Stimulated activated CD4-positive, alpha-beta T cell treated with anti-CD3 and anti-CD28 coated beads, Interleukin-1b, Interleukin-23, amount 100 ng/mL, for 48 hours (primary cell): ENCODE data around the gene FAM167B.
"Not testable (repeated sequence)": the region's sequence is repeated elsewhere in the genome, so short reads cannot be mapped to it uniquely, and the experiment has no call there.

Experiments used
- DNase-seq: peaks from one replicate; pipeline ENCODE4 v3.0.0-alpha.2; 2020

The FAM167B gene

DNA sequence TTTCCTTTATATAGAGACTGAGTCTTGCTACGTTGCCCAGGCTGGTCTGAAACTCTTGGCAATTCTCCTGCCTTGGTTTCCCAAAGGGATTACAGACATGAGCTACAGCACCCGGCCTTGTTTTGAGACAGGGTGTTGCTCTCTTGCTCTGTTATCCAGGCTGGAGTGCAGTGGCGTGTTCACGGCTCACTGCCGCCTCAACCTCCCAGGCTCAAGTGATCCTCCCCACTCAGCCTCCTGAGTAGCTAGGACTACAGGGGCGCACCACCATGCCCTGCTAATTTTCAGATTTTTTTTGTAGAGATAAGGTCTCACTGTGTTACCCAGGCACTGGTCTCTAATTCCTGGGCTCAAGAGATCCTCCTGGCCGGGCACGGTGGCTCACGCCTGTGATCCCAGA, 18.8 kb downstream of the FAM167B start:
- DNase-seq = no peak

DNA sequence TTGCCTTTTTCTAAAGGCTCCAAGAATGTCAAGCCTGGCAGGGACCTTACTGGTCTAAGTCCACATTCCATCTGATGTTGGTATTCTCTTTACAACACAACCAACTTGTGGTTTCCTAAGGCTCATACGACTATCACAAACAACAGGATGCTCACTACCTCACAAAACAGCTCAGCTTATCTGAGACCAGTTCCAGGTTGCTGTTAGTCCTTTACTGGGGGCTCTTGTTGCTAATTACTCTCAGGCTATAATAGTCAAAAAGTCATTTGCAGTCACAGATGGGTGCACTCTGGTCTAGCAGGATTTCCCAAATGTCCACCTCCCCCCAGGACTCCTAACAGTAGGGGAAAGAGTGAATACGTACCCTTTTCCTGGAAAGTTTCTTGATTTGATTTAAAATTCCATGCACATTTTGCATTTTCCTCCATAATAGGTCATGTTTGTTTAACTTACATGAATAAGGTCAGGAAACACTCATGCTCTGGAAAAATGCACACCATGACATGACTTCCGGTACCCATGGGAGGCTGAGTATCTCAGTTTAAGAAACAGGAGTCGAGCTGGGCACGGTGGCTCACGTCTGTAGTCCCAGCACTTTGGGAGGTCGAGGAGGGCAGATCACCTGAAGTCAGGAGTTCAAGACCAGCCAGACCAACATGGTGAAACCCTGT, 20.0 kb downstream of the FAM167B start:
- DNase-seq = no peak

DNA sequence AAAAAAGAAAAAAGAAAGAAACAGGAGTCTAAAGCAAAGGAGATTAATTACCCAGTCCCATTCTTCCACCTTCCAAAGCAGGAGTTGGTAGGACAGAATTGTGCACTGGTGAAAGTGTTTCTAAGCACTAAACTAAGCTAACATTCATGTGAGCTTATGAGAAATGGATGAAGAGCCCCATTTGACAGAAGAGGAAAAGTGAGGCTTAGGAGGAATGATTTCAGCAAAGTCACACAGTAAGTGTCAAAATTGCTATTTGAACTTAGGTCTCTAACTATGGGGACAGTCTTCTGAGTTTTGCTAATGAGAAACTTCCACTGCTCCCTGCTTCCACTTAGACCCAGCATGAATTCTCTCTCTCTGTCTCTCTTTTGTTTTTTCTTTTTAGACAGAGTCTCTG, 22.7 kb downstream of the FAM167B start:
- DNase-seq = no peak

DNA sequence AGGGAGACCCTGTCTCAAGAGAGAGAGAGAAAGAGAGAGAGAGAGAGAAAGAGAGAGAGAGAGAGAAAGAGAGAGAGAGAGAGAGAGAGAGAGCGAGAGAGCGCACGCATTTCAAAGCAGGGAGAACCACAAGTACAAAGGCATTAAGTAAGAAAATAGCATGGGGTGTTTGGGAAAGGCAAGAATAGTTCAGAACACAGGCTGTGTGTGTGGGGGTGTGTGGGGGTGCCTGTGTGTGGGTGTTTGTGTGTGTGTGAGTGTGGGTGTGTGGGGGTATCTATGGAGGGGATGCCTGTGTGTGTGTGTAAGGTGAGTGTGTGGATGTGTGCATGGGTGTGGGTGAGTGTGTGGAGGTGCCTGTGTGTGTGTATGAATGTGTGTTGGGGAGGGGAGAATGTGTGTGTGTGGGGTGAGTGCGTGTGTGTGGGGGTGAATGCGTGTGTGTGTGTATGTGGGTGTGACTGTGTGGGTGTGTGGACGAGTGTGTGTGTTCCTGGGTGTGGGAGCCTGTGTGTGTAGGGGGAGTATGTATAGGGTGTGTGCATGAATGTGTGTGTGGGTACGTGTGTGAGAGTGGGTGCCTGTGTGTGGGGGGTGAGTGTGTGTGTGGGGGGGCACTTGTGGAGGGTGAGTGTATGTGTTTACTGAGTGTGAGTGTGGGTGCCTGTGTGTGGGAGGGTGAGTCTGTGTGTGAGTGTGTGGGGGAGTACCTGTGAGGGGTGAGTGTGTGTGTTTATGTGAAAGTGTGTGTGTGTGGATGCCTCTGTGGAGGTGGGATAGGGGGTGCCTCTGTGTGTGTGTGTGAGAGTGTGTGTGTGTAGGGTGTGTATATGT, 25.8 kb downstream of the FAM167B start:
- no peak for DNase-seq

DNA sequence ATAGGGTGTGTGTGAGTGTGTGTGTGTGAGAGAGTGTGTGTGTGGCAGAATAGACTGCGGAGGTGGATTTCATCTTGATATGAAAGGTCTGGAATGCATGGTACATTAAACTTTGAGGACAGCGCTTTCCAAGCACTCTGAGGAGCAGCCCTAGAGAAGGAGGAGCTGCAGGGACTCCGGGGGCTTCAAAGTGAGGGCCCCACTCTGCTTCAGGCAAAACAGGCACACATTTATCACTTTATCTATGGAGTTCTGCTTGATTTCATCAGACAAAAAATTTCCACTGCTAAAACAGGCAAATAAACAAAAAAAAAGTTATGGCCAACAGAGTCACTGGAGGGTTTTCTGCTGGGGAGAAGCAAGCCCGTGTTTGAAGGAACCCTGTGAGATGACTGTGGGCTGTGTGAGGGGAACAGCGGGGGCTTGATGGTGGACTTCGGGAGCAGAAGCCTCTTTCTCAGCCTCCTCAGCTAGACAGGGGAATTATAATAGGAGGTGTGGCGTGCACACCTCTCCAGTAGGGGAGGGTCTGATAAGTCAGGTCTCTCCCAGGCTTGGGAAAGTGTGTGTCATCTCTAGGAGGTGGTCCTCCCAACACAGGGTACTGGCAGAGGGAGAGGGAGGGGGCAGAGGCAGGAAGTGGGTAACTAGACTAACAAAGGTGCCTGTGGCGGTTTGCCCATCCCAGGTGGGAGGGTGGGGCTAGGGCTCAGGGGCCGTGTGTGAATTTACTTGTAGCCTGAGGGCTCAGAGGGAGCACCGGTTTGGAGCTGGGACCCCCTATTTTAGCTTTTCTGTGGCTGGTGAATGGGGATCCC, 26.6 kb downstream of the FAM167B start:
- DNase-seq = peak; percentile 86

DNA sequence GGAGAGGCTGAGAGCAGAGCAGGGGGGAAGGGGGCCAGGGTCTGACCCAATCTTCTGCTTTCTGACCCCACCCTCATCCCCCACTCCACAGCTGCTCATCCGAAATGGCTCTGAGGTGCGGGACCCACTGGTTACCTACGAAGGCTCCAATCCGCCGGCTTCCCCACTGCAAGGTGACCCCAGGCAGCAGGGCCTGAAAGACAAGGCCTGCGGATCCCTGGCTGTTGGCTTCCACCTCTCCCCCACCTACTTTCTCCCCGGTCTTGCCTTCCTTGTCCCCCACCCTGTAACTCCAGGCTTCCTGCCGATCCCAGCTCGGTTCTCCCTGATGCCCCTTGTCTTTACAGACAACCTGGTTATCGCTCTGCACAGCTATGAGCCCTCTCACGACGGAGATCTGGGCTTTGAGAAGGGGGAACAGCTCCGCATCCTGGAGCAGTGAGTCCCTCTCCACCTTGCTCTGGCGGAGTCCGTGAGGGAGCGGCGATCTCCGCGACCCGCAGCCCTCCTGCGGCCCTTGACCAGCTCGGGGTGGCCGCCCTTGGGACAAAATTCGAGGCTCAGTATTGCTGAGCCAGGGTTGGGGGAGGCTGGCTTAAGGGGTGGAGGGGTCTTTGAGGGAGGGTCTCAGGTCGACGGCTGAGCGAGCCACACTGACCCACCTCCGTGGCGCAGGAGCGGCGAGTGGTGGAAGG, 27.8 kb downstream of the FAM167B start:
- DNase-seq = no peak

DNA sequence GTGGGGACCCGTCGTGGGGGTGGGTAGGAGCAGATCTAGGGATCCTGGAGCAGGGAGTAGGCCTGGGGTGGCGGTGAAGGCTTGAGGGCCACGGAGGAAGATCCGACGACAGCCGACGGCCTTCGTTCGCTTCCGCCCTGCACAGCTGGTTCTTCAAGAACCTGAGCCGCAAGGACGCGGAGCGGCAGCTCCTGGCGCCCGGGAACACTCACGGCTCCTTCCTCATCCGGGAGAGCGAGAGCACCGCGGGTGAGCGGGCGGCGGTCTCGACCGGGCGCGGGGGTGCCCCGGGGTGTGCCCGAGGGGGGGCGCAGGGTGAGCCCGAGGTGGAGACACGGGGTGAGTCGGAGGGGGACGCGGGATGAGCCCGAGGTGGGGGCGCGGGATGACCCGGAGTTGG, 28.4 kb downstream of the FAM167B start:
- DNase-seq = no peak

DNA sequence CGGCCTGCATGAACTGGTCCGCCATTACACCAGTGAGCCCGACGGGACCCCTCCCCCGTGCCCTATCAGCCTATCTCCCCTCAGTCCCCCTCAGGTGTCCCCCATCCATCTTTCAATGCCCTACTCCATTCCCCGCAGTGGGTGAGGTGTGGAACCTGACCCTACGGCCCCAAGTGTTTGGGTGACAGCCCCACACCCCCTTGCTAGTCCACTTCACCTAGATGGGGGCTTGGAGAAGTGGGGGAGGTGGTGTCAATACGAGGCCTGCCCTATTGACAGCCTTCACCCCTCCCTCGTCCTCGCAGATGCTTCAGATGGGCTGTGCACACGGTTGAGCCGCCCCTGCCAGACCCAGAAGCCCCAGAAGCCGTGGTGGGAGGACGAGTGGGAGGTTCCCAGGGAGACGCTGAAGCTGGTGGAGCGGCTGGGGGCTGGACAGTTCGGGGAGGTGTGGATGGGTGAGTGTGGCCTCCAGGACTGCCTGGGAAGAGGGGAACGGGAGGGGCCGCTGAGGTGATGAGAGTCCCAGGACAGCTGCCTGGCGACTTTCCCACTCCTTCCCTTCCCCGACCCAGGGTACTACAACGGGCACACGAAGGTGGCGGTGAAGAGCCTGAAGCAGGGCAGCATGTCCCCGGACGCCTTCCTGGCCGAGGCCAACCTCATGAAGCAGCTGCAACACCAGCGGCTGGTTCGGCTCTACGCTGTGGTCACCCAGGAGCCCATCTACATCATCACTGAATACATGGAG, 29.2 kb downstream of the FAM167B start:
- no peak for DNase-seq

DNA sequence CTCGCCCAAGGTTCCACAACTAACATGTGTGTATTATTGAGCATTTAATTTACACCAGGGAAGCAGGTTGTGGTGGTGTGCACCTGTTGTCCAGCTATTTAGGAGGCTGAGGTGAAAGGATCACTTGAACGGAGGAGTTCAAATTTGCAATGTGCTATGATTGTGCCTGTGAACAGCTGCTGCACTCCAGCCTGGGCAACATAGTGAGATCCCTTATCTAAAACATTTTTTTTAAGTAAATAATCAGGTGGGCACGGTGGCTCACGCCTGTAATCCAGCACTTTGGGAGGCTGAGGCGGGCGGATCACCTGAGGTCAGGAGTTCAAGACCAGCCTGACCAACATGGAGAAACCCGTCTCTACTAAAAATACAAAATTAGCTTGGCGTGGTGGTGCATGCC, 37.8 kb downstream of the FAM167B start:
- DNase-seq = not testable (repeated sequence)

DNA sequence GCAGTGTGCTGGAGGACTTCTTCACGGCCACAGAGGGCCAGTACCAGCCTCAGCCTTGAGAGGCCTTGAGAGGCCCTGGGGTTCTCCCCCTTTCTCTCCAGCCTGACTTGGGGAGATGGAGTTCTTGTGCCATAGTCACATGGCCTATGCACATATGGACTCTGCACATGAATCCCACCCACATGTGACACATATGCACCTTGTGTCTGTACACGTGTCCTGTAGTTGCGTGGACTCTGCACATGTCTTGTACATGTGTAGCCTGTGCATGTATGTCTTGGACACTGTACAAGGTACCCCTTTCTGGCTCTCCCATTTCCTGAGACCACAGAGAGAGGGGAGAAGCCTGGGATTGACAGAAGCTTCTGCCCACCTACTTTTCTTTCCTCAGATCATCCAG, 38.6 kb downstream of the FAM167B start:
- no peak for DNase-seq

DNA sequence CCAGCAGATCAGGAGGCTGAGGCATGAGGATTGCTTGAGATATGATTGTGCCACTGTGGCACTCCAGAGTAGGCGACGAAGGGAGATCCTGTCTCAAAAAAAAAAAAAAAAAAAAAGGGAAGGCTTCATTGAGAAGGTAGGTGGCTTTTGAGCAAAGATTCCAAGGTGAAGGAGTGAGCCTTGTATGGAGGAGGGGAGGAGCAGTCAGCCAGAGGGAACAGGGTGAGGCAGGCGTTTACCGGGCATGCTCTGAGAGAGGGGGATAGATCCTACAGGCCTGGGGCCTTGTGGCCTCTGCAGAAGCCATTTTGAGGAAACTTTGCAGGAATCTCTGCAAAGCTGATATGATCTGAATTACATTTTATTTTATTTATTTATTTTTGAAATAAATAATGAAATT, 39.7 kb downstream of the FAM167B start:
- no peak for DNase-seq

DNA sequence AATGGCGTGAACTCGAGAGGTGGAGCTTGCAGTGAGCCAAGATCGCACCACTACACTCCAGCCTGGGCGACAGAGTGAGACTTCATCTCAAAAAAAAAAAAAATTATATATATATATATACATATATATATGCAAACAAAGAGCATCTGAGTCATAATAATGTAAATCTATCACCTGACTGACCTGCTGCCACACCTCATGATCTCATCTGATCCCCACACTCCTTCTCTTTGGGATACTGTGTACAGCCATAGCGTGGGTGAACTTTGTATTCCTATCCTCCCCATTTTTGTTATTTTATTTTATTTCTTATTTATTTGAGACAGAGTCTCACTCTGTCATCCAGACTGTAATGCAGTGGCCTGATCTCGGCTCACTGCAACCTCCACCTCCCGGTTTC, 42.2 kb downstream of the FAM167B start:
- DNase-seq = no peak

DNA sequence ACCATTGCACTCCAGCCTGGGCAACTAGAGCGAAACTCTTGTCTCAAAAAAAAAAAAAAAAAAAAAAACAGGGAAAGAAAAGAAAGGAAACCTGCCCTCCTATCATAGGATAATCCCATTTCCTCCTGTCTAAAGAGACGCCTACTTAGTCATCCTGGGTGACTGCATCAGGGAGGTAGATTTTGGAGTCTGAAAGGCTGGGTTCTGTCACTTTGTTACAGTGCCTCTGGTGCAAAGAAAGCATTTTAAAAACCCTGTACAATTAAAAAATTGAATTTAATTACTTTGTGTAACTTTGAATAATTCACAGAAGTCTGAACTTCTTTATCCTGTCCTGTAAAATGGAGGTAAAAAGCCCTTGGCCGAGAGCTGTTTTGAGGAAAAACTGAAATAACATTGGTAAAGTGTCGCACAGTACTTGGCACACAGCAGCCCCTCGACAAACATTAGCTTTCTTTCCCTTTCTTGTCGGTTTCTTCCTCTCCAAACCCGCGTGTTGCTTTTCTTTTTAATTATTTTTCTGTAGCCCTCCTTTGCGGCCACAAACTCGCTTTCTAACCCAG, 44.2 kb downstream of the FAM167B start:
- no peak for DNase-seq

DNA sequence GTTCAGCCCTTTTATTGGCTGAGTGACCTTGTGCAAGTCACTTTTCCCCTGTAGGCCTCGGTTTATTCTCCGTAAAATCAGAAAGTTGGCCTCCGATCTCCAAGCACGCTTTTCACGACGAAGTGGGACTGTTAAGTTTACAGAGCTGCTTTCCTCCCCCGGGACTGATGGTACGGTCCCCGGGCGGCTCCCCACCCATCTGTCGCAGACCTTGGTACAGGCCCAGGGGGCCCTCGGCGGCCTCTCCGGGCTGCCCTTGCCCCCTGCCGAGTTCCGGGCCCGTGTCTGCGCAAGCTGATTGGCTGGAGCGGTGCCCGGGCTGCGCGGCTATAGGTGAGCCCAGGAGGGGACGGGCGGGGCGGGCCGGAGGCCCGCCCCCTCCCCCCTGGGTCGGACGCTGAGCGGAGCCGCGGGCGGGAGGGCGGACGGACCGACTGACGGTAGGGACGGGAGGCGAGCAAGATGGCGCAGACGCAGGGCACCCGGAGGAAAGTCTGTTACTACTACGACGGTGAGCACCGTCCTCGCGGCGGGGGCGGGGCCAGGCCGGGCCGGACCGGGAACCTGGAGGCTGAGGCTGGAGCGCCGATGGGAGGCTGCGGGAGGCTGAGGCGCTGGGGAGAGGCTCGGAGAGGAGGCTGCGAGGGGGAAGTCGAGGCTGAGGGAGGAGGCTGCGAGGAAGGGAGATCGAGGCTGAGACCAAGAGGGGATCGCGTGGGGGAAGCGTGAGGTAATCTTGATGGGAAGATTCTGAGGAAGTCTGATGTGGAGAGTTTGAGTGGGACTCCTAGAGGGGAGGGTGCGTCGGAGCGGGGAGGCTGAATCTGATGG, 44.9 kb downstream of the FAM167B start, which contains the start of gene HDAC1:
HDAC1 (plus strand) TSS at position 376 of the 831 bp plus-strand sequence; CDS start at position 463, 87 bp downstream.
- DNase-seq = peak; percentile 99

DNA sequence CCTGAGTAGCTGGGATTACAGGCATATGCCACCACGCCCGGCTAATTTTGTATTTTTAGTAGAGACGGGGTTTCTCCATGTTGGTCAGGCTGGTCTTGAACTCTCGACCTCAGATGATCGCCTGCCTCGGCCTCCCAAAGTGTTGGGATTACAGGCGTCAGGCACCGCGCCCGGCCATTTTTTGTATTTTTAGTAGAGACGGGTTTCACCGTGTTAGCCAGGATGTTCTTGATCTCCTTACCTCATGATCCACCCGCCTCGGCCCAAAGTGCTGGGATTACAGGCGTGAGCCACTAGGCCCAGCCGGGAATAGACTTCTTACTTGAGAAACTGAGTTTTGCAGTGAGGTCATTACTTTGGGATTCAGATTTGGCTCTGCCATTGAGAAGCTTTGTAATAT, 51.2 kb downstream of the FAM167B start:
- not testable (repeated sequence) for DNase-seq
